Medulla oblongata (tissue), 1 donor: ENCODE data around the gene SDK1.

Experiments
- DNase-seq: peaks from one replicate; pipeline ENCODE4 v3.0.0-alpha.2; 2015; ENCODE audit errors: extremely low spot score

Gene SDK1

DNA sequence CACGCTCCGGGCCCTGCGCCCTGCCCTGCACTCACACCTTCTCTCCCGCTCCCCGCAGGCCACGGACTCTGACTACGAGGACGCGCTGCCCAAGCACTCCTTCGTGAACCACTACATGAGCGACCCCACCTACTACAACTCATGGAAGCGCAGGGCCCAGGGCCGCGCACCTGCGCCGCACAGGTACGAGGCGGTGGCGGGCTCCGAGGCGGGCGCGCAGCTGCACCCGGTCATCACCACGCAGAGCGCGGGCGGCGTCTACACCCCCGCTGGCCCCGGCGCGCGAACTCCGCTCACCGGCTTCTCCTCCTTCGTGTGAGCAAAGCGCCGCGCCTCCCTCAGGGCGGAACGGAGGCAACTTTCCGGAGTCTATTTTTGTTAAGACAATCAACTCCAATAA, 964.0 kb downstream of the SDK1 start:
- DNase-seq: no peak

- no peak for DNase-seq
Observed at GRCh38 chr7:4265676-4266075, 964.6 kb downstream of the SDK1 start.

DNA sequence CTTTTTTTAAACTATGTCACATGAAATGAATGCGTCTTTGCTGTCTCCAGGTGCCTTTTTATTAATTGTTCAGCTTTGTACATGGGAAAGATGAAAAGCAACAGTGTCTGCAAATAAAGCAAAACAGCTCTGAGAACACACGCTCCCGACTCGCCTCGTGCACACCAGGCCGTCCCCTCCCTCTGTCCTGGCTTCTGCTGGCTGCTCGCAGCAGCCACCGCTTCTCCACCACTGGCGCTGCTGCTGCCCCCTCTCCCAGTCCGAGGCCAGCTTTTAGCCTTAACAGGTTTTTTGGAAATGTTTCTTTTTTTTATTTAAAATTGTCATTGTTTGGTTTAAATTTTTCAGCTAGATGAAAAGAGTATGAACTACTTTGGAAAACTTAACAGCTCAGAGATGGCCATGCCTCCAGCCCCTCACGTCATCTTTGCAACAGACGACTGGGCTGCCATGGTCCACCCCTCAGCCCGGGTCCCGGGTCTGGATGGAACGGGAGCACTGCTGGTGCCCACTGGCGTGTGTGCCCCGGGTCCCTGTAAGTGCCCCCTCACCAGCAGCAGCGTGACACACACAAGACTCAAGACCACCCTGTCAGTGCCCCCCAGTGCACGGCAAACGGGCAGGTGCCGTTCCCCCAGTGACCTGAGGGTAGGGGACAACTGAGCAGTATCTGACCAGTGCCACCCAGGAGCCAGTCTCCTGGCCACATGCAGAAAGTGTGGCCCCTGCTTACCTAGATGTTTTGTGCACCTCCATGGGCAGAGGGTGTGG, 965.4 kb downstream of the SDK1 start:
- DNase-seq: no peak

- DNase-seq: no peak
Observed at GRCh38 chr7:4267341-4268039, 966.4 kb downstream of the SDK1 start.

- DNase-seq: no peak
Observed at GRCh38 chr7:4268040-4268965, 967.3 kb downstream of the SDK1 start.

GRCh38 chr7:4269086-4269485, 968.0 kb downstream of the SDK1 start:
- no peak for DNase-seq

GRCh38 chr7:4269746-4270145, 968.7 kb downstream of the SDK1 start:
- no peak for DNase-seq

DNA sequence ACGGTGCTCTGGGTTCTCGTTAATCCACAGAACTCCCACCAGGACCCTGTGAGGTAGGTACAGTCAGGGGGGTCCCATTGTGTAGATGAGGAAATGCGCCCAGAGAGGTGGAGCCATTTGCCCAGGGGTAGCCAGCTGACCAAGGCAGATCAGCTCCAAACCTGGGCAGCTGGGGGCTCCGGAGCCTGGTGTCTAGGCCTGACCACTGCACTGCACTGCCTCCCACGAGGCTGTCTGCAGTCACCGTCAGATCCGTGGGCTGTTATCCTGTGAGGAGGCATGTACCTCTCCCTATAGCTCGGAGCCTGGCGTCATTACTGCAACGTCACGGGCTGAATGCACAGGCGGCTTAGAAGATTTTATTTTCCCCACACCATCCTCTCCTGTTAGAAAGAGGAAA, 969.2 kb downstream of the SDK1 start:
- no peak for DNase-seq

- DNase-seq: no peak
Observed at GRCh38 chr7:4270941-4271715, 970.1 kb downstream of the SDK1 start.

GRCh38 chr7:4271716-4272015, 970.6 kb downstream of the SDK1 start:
- no peak for DNase-seq

- no peak for DNase-seq
Observed at GRCh38 chr7:4272141-4272540, 971.1 kb downstream of the SDK1 start.

DNA sequence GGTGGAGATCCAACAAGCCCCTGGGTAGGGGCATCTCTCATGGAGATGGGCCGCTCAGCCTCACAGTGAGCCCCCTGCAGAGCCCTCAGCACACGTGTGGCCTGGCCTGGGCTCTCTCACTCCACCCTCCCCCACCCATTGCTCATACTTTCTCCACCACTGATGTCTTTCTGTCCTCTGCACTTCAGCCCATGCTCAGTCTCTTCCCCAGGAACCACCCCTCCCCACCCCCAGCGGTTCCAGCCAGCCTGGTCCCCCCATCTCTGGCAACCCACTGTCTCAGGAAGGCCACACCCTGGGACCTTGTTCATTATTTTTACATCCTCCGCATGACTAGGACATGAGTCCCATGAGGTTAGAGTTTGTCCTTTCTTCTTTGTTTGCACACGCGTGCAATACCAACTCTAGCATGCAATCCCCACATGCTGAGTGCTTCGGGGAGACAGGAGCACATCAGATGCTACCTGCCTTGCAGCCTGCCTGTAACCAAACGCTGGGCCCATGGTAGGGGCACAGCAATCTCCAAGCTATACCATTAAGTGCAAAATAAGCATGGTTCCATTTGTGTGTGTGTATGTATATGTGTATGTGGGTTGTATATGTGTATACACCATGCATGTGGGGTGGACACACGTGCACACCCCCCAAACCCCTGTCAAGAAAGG, 972.6 kb downstream of the SDK1 start:
- DNase-seq: no peak

DNA sequence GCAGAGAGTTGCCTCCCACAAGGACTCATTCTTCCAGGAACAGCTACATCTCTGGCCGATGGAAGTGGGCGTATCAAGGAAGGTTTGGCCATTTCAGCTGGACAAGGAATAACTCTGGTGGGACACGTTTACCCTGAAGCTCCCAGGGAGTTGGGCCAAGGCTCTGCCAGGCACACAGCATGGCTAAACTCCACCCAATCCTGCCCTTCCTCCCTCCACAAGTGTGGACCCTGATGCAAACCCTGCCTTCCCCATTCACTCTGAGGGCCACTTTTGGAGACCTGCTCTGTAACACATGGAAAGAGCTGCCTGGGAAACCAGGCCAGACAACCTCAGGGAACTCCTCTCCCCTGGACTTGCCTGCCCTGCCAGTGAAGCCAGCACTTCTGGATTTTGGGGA, 973.2 kb downstream of the SDK1 start:
- DNase-seq: no peak

GRCh38 chr7:4277936-4278335, 976.9 kb downstream of the SDK1 start:
- DNase-seq: no peak

DNA sequence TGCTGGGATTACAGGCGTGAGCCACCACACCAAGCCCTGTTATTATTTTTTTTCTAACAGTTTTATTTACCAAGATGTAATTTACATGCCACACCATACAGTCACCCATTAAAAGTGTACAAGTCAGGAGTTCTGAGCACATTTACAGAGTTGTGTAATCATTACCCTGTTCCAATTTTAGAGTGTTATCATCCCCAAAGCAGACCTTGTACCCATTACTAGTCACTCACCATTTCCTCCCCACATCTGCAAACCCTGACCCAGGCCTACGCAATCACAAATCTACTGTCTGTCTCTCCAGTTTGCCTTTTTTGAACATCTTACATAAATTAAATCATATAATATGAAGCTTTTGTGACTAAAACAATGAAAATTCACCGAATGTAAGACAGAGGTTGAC, 978.2 kb downstream of the SDK1 start:
- DNase-seq: no peak

DNA sequence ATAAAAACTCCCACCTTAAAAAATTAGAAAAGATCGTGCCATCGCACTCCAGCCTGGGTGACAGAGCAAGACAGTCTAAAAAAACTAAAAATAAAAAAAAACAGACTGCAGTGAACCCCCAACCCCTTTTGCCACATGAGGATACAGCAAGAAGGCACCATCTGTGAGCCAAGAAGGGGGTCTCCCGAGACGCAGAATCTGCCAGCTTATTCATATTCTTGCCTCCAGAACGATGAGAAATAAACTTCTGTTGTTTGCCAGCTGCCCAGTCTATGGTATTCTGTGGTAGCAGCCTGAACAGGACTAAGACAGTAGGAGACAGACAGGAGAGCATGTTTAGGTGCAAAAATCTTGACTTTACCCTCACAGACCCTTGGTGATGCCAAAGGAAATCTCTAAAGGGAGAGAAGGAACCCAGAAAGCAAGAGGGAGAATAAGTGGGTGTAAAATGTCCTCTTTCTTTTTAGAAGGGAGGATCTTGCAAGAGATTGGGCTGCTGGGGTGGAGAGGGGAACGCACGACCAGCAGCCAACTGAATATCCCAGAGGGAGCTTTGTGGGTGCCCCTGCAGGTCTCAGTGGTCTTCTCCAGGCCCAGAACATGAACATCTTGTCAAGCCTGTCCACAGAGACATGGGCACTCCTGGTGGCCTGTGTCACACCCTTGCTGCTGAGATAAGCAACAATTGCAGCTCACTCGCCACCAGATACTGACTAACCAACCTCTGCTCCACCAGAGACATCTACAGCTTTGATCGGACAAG, 980.4 kb downstream of the SDK1 start:
- DNase-seq: no peak

- DNase-seq: no peak
Observed at GRCh38 chr7:4282434-4283223, 981.6 kb downstream of the SDK1 start.

GRCh38 chr7:4286351-4286750, 985.3 kb downstream of the SDK1 start:
- DNase-seq: no peak

DNA sequence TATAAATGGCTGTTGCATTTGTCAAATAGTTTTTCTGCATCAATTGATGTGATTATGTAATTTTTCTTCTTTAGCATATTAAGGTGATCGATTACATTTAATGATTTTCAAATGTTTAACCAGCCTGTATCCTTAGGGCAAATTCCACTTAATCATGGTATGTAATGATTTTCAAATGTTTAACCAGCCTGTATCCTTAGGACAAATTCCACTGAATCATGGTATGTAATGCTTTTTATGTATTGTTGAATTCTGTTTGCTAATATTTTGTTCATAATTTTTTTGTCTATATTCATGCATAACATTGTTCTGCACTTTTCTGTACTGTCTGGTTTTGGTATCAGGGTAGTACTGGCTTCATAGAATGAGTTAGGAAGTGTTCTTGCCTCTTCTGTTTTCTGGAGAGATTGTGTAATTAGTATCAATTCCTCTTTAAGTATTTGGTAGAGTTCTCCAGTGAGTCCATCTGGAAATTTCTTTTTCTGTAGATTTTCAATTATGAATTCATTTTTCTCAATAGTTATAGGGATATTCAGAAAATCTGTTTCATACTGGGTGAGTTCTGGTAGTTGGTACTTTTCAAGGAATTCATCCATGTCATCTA, 987.8 kb downstream of the SDK1 start:
- DNase-seq: peak; percentile 44
